HG03378 (cell line): Measurements from ENCODE around the gene RAB3C.
A peak's percentile ranks its signal among the peaks of the same experiment; 100 is the strongest.

ENCODE experiments used
- ATAC-seq: cut with Tn5 transposase; IDR thresholded peaks from one replicate; pipeline ENCODE4 v1.9.1; 2021; ENCODE audit warnings: mild to moderate bottlenecking, moderate library complexity; ENCODE audit not compliant: unreplicated experiment

RAB3C gene

GRCh38 chr5:58765058-58765457 is 182.2 kb downstream of the RAB3C start:
- ATAC-seq, result no peak

GRCh38 chr5:58767104-58767503 is 184.2 kb downstream of the RAB3C start:
- ATAC-seq, result no peak

- no peak for ATAC-seq
These were observed 187.3 kb downstream of the RAB3C start for GRCh38 chr5:58770136-58770535.

- ATAC-seq, result no peak
These were observed 188.9 kb downstream of the RAB3C start for GRCh38 chr5:58771796-58772195.

GRCh38 chr5:58773744-58774441 is 191.0 kb downstream of the RAB3C start:
- no peak for ATAC-seq

- no peak for ATAC-seq
These were observed 192.1 kb downstream of the RAB3C start for GRCh38 chr5:58774937-58775336.

GRCh38 chr5:58775701-58776262 is 192.9 kb downstream of the RAB3C start:
- ATAC-seq, result peak; percentile 92

- ATAC-seq, result no peak
These were observed 193.7 kb downstream of the RAB3C start for GRCh38 chr5:58776559-58776958.

GRCh38 chr5:58778888-58779287 is 196.0 kb downstream of the RAB3C start:
- ATAC-seq, result no peak

- ATAC-seq, result peak; percentile 81
These were observed 203.2 kb downstream of the RAB3C start for GRCh38 chr5:58786035-58786434.

- no peak for ATAC-seq
These were observed 203.9 kb downstream of the RAB3C start for GRCh38 chr5:58786711-58787303.

- ATAC-seq, result no peak
These were observed 205.1 kb downstream of the RAB3C start for GRCh38 chr5:58787987-58788386.

- ATAC-seq, result peak; percentile 35
These were observed 211.2 kb downstream of the RAB3C start for GRCh38 chr5:58793888-58794657.

- ATAC-seq, result peak; percentile 51
These were observed 212.0 kb downstream of the RAB3C start for GRCh38 chr5:58794875-58795274.

- ATAC-seq, result peak; percentile 27
These were observed 212.5 kb downstream of the RAB3C start for GRCh38 chr5:58795327-58795726.

- ATAC-seq, result no peak
These were observed 214.1 kb downstream of the RAB3C start for GRCh38 chr5:58797021-58797420.

- no peak for ATAC-seq
These were observed 217.5 kb downstream of the RAB3C start for GRCh38 chr5:58800356-58800755.

GRCh38 chr5:58800861-58801540 is 218.1 kb downstream of the RAB3C start:
- no peak for ATAC-seq

GRCh38 chr5:58803056-58803455 is 220.2 kb downstream of the RAB3C start:
- no peak for ATAC-seq

- ATAC-seq, result no peak
These were observed 221.4 kb downstream of the RAB3C start for GRCh38 chr5:58804291-58804690.

- ATAC-seq, result no peak
These were observed 227.2 kb downstream of the RAB3C start for GRCh38 chr5:58810086-58810485.
